A549 (cell line): ENCODE results near the gene GIN1. TPM values are rescaled to one million over a fixed set of nuclear protein-coding genes. Genes with fewer than 3 reads are reported as not detected.
"Not testable (repeated sequence)": the region's sequence is repeated elsewhere in the genome, so short reads cannot be mapped to it uniquely, and the experiment has no call there.

ENCODE experiments used
- ATAC-seq, 2 experiments: fragments of 200-7000 bp in 1 of 2; fragments of >200 bp in 1 of 2; cut with Nextera tagmentation in 1 of 2; cut with Tn5 transposase in 1 of 2; 3 replicates each; pipeline versions ENCODE4 v1.8.0 to v1.9.1; 2018 to 2020; ENCODE audit warnings: mild to moderate bottlenecking in 1 of 2, moderate library complexity in 1 of 2
- CTCF ChIA-PET: fragments of 300-600 bp; sonication (Branson Sonifier 250); formaldehyde crosslinking; extraction: SDS; loops from one replicate; lab custom pipeline; 2021; ENCODE audit warnings: antibody characterized with exemption, inconsistent platforms; lab: Yijun Ruan, JAX
- POLR2A ChIA-PET: fragments of 350-600 bp; formaldehyde crosslinking; extraction: SDS; loops from one replicate; lab custom pipeline; 2021; ENCODE audit warnings: antibody characterized with exemption, inconsistent platforms; lab: Yijun Ruan, JAX
- DNase-seq, 2 experiments: peaks; one replicate each; pipeline versions ENCODE4 v3.0.0 to v3.0.0-alpha.2; 2011 to 2016; ENCODE audit warnings: low read depth in 1 of 2, low spot score in 1 of 2
- FAIRE-seq: peaks from 2 replicates; lab custom pipeline; 2011; peaks lifted over from hg19 to GRCh38; lab: Jason Lieb, UNC
- H3K27ac ChIP-seq, 2 experiments: fragments of >200 bp; sonication (Bioruptor Twin); formaldehyde crosslinking; 3 replicates each; pipeline ENCODE4 v1.5.1; 2016 to 2017
- H3K4me1 ChIP-seq: fragments of >200 bp; sonication (Bioruptor Twin); formaldehyde crosslinking; 3 replicates; pipeline ENCODE4 v1.6.1; 2016
- H3K4me2 ChIP-seq: fragments of >200 bp; sonication (Bioruptor Twin); formaldehyde crosslinking; 3 replicates; pipeline ENCODE4 v1.6.1; 2016
- H3K4me3 ChIP-seq: fragments of >200 bp; sonication (Bioruptor Twin); formaldehyde crosslinking; 3 replicates; pipeline ENCODE4 v1.5.1; 2016
- H3K9me3 ChIP-seq: fragments of >200 bp; sonication (Bioruptor Twin); formaldehyde crosslinking; 3 replicates; pipeline ENCODE4 v1.6.1; 2016
- BHLHE40 ChIP-seq: IDR thresholded peaks from 2 replicates; pipeline ENCODE4 v1.6.1; 2012; ENCODE audit warnings: low read depth, low read length, inconsistent platforms
- CEBPB ChIP-seq, 2 experiments: fragments of >200 bp in 1 of 2; sonication (Bioruptor Twin) in 1 of 2; formaldehyde crosslinking in 1 of 2; IDR thresholded peaks; 2 replicates each; pipeline ENCODE4 v1.6.1; 2012 to 2016
- CHD4 ChIP-seq: fragments of 200-600 bp; sonication (generic); IDR thresholded peaks from 2 replicates; pipeline ENCODE4 v1.6.1; 2016; ENCODE audit warnings: antibody characterized with exemption, mild to moderate bottlenecking, borderline replicate concordance
- EHF ChIP-seq: fragments of 250-450 bp; sonication (Bioruptor Pico); IDR thresholded peaks from 2 replicates; pipeline ENCODE4 v1.5.0; 2020; ENCODE audit warnings: mild to moderate bottlenecking
- EHMT2 ChIP-seq: fragments of 200-600 bp; sonication (generic); IDR thresholded peaks from 2 replicates; pipeline ENCODE4 v1.6.1; 2016; ENCODE audit warnings: antibody characterized with exemption, low read depth, mild to moderate bottlenecking, moderate library complexity
- ESRRA ChIP-seq: fragments of 150-350 bp; IDR thresholded peaks from 2 replicates; pipeline ENCODE4 v1.6.1; 2014; ENCODE audit warnings: mild to moderate bottlenecking, low read length, borderline replicate concordance
- FOXS1 ChIP-seq: fragments of 250-450 bp; sonication (Bioruptor Pico); IDR thresholded peaks from 2 replicates; pipeline ENCODE4 v1.5.0; 2020; ENCODE audit warnings: mild to moderate bottlenecking, moderate library complexity
- GATA3 ChIP-seq: IDR thresholded peaks from 2 replicates; pipeline ENCODE4 v1.6.1; 2012; ENCODE audit warnings: borderline replicate concordance
- HDAC2 ChIP-seq: fragments of 200-600 bp; sonication (generic); IDR thresholded peaks from 2 replicates; pipeline ENCODE4 v1.6.1; 2016
- HOXA7 ChIP-seq: fragments of 250-450 bp; sonication (Bioruptor Pico); IDR thresholded peaks from 2 replicates; pipeline ENCODE4 v1.5.0; 2020; ENCODE audit warnings: mild to moderate bottlenecking, moderate library complexity
- HOXB13 ChIP-seq: fragments of 250-450 bp; sonication (Bioruptor Pico); IDR thresholded peaks from 2 replicates; pipeline ENCODE4 v1.5.0; 2020; ENCODE audit warnings: low read depth, mild to moderate bottlenecking, moderate library complexity
- HOXB5 ChIP-seq: fragments of 250-450 bp; sonication (Bioruptor Pico); IDR thresholded peaks from 2 replicates; pipeline ENCODE4 v1.5.0; 2020; ENCODE audit warnings: mild to moderate bottlenecking, moderate library complexity
- JUN ChIP-seq, 2 experiments: fragments of >200 bp; sonication (Bioruptor Twin); formaldehyde crosslinking; IDR thresholded peaks; 2 replicates in 1 of 2; 3 replicates in 1 of 2; pipeline ENCODE4 v1.6.1; 2016 to 2017
- KDM1A ChIP-seq: fragments of 200-600 bp; sonication (generic); IDR thresholded peaks from 2 replicates; pipeline ENCODE4 v1.6.1; 2016; ENCODE audit warnings: low read depth, mild to moderate bottlenecking
- NPAS2 ChIP-seq: fragments of 250-450 bp; sonication (Bioruptor Pico); IDR thresholded peaks from 2 replicates; pipeline ENCODE4 v1.8.0; 2022; ENCODE audit warnings: mild to moderate bottlenecking, moderate library complexity, borderline replicate concordance
- NR3C1 ChIP-seq: fragments of >200 bp; sonication (Bioruptor Twin); formaldehyde crosslinking; IDR thresholded peaks from 3 replicates; pipeline ENCODE4 v1.6.1; 2017
- POLR2A ChIP-seq: IDR thresholded peaks from 2 replicates; pipeline ENCODE4 v1.6.1; 2012; ENCODE audit warnings: mild to moderate bottlenecking, low read length
- POLR2AphosphoS2 ChIP-seq: conservative IDR thresholded peaks from 2 replicates; pipeline ENCODE4 v1.6.1; 2012; ENCODE audit warnings: low read length, improper control_type of control experiment, inconsistent platforms
- RAD21 ChIP-seq, 2 experiments: fragments of >200 bp in 1 of 2; sonication (Bioruptor Twin) in 1 of 2; formaldehyde crosslinking in 1 of 2; IDR thresholded peaks in 1 of 2; conservative IDR thresholded peaks in 1 of 2; 2 replicates in 1 of 2; 3 replicates in 1 of 2; pipeline ENCODE4 v1.6.1; 2012 to 2018; ENCODE audit warnings: inconsistent platforms in 1 of 2
- RNF2 ChIP-seq: fragments of 200-600 bp; sonication (generic); IDR thresholded peaks from 2 replicates; pipeline ENCODE4 v1.6.1; 2016; ENCODE audit warnings: low read depth, mild to moderate bottlenecking, antibody characterized with exemption, moderate library complexity, borderline replicate concordance
- SMC3 ChIP-seq: fragments of >200 bp; sonication (Bioruptor Twin); formaldehyde crosslinking; IDR thresholded peaks from 3 replicates; pipeline ENCODE4 v1.6.1; 2018; ENCODE audit warnings: inconsistent platforms
- SREBF2 ChIP-seq: fragments of 450-650 bp; IDR thresholded peaks from 2 replicates; pipeline ENCODE4 v1.6.1; 2014; ENCODE audit warnings: mild to moderate bottlenecking, moderate library complexity
- TP53 ChIP-seq: fragments of 250-450 bp; sonication (Bioruptor Pico); IDR thresholded peaks from 2 replicates; pipeline ENCODE4 v1.5.0; 2021; ENCODE audit warnings: mild to moderate bottlenecking, moderate library complexity
- ZNF302 ChIP-seq: fragments of 250-450 bp; sonication (Bioruptor Pico); IDR thresholded peaks from 2 replicates; pipeline ENCODE4 v1.9.0; 2021; ENCODE audit warnings: inconsistent platforms, mild to moderate bottlenecking, moderate library complexity
- WGBS: methylation state at CpG from one replicate; pipeline ENCODE4 v1.1.6; 2017; ENCODE audit errors: missing lambda C conversion rate; 5-methylcytosine and 5-hydroxymethylcytosine counted together
- polyA plus RNA-seq, 4 experiments: library from polyadenylated mRNA; depleted of rRNA in 3 of 4; stranded (reverse); fragments of >200 nt; fragmentation: RNase III in 1 of 4; extraction: RNeasy Plus Mini Kit Qiagen cat#74134 plus additional on column Dnase treatment in 1 of 4; gene quantifications; 2 replicates in 3 of 4; 3 replicates in 1 of 4; pipeline ENCODE4 v1.2.3, GENCODE V29; 2011 to 2017
- TF ChIP-seq, protein P1 (sequence below): fragments of >200 bp; sonication (Bioruptor Twin); formaldehyde crosslinking; IDR thresholded peaks from 3 replicates; pipeline ENCODE4 v1.5.1; 2016
- TF ChIP-seq, protein P2 (sequence below): fragments of 200-600 bp; sonication (generic); IDR thresholded peaks from 2 replicates; pipeline ENCODE4 v1.6.1; 2016; ENCODE audit warnings: antibody characterized with exemption, mild to moderate bottlenecking, moderate library complexity
- TF ChIP-seq, protein P3 (sequence below): IDR thresholded peaks from 2 replicates; pipeline ENCODE4 v1.6.1; 2012

GIN1 gene
- polyA plus RNA-seq, 2 of the 4 experiments (the other 2 are of a cell fraction) = 7.9 to 13.5 TPM

DNA sequence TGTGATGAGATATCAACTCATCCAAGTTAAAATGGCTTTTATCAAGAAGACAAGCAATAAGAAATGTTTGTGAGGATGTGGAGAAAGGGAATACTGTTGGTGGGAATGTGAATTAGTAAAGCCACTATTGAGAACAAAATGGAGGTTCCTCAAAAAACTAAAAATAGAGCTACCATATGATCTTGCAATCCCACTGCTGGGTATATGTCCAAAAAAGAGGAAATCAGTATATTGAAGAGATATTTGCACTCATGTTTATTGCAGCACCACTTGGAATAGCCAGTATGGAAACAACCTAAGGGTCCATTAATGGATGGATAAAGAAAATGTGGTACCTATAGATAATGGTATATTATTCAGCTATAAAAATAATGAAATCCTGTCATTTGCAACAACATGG is 25.3 kb upstream of the GIN1 start:
- ATAC-seq (no peak), DNase-seq (no peak), FAIRE-seq (no peak)
- ChIA-PET CTCF (no interaction called here), POLR2A (no interaction called here)
- Histone ChIP-seq H3K4me2 (no peak overlapping the region), H3K4me1 (no peaks in the 10 kb centered on the region), H3K9me3 (no peaks in the 10 kb centered on the region), H3K4me3 (no peak overlapping the region), H3K27ac (no peak overlapping the region)
- TF ChIP-seq HOXB13 (CRISPR knock-in tag) (no peak), HOXA7 (CRISPR knock-in tag) (no peak), JUN (IDR thresholded peaks at IDR 0.05) (no peak), EHF (CRISPR knock-in tag) (no peak), KDM1A (no peak), ESRRA (no peak), NPAS2 (CRISPR knock-in tag) (no peak), POLR2AphosphoS2 (no peak), CEBPB (IDR thresholded peaks at IDR 0.05) (no peak), TP53 (CRISPR knock-in tag) (no peak), CHD4 (no peak), POLR2A (no peak), BHLHE40 (no peak), HOXB5 (CRISPR knock-in tag) (no peak)
- TF ChIP-seq, protein P1, sequence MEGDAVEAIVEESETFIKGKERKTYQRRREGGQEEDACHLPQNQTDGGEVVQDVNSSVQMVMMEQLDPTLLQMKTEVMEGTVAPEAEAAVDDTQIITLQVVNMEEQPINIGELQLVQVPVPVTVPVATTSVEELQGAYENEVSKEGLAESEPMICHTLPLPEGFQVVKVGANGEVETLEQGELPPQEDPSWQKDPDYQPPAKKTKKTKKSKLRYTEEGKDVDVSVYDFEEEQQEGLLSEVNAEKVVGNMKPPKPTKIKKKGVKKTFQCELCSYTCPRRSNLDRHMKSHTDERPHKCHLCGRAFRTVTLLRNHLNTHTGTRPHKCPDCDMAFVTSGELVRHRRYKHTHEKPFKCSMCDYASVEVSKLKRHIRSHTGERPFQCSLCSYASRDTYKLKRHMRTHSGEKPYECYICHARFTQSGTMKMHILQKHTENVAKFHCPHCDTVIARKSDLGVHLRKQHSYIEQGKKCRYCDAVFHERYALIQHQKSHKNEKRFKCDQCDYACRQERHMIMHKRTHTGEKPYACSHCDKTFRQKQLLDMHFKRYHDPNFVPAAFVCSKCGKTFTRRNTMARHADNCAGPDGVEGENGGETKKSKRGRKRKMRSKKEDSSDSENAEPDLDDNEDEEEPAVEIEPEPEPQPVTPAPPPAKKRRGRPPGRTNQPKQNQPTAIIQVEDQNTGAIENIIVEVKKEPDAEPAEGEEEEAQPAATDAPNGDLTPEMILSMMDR = no peak

DNA sequence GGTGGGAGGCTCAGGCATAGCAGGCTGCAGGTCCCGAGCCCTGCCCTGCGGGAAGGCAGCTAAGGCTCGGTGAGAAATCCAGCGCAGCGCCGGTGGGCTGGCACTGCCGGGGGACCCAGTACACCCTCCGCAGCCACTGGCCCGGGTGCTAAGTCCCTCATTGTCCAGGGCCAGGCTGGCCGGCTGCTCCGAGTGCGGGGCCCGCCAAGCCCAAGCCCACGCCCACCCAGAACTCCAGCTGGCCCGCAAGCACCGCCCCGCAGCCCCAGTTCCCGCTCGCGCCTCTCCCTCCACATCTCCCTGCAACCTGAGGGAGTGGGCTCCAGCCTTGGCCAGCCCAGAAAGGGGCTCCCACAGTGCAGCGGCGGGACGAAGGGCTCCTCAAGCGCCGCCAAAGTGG is 22.2 kb upstream of the GIN1 start:
- DNase-seq, FAIRE-seq, POLR2A ChIA-PET, H3K4me1 ChIP-seq, CTCF ChIA-PET, H3K27ac ChIP-seq, H3K4me2 ChIP-seq, ATAC-seq, H3K4me3 ChIP-seq, H3K9me3 ChIP-seq: not testable (repeated sequence)
- WGBS = 95% methylated on average over 7 of the region's 25 CpGs

DNA sequence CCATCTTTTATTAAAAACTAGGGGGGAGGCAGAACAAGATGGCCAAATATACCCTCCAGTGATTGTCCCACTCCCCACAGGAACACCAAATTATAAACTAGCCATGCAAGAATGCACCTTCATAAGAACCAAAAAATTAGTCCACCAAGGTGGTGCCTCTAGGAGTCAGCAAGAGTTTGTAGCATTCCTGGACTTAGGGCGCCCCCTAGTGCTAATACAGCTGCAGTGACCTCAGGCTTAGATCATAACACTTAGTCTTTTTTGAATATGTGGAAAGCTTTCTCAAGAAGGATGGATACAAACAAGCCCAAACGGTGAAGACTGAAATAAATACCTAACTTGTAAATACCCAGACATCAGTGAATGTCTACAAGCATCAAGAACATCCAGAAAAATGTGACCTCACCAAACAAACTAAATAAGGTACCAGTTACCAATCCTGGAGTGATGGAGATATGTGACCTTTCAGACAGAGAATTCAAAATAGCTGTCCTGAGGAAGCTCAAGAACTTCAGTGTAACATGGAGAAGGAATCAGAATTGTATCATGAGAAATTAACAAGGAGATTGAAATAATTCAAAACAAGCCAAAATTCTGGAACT is 19.4 kb upstream of the GIN1 start:
- CTCF ChIA-PET = interaction anchor here (0.6 to 3.4 kb wide), 24 partner anchors 10 to 600 kb away, joined by 3 to 17 read pairs (median 4); partner anchors contain the start of genes GIN1 and PPIP5K2
- peak; percentile 61 to 76 for DNase-seq
- POLR2A ChIA-PET = interaction anchor here (1.0 kb wide), 1 partner anchor 19 kb away, joined by 4 read pairs; the partner anchor contains the start of genes GIN1 and PPIP5K2
- WGBS = 0% methylated on average over 2 of the region's 2 CpGs
- H3K4me1 ChIP-seq = peaks cover 5% of the 10 kb centered on the region; the same call in 1 of the 3 replicates
- no peak for FAIRE-seq
- H3K9me3 ChIP-seq = no peaks in the 10 kb centered on the region
- no peak overlapping the region for H3K4me3 ChIP-seq
- peak; percentile 99 for ATAC-seq
- H3K4me2 ChIP-seq = no peak overlapping the region
- no peak overlapping the region for H3K27ac ChIP-seq
- TF ChIP-seq SMC3 = peak; percentile 76
- TF ChIP-seq GATA3 = no peak
- TF ChIP-seq, protein P1 = peak; percentile 91
- TF ChIP-seq, protein P2, sequence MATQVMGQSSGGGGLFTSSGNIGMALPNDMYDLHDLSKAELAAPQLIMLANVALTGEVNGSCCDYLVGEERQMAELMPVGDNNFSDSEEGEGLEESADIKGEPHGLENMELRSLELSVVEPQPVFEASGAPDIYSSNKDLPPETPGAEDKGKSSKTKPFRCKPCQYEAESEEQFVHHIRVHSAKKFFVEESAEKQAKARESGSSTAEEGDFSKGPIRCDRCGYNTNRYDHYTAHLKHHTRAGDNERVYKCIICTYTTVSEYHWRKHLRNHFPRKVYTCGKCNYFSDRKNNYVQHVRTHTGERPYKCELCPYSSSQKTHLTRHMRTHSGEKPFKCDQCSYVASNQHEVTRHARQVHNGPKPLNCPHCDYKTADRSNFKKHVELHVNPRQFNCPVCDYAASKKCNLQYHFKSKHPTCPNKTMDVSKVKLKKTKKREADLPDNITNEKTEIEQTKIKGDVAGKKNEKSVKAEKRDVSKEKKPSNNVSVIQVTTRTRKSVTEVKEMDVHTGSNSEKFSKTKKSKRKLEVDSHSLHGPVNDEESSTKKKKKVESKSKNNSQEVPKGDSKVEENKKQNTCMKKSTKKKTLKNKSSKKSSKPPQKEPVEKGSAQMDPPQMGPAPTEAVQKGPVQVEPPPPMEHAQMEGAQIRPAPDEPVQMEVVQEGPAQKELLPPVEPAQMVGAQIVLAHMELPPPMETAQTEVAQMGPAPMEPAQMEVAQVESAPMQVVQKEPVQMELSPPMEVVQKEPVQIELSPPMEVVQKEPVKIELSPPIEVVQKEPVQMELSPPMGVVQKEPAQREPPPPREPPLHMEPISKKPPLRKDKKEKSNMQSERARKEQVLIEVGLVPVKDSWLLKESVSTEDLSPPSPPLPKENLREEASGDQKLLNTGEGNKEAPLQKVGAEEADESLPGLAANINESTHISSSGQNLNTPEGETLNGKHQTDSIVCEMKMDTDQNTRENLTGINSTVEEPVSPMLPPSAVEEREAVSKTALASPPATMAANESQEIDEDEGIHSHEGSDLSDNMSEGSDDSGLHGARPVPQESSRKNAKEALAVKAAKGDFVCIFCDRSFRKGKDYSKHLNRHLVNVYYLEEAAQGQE = no peak
- TF ChIP-seq EHMT2 = no peak
- peak; percentile 89 to 93 for TF ChIP-seq RAD21 (conservative IDR thresholded peaks at IDR 0.05 in 1 of 2, IDR thresholded peaks at IDR 0.05 in 1 of 2)
- TF ChIP-seq, protein P3, sequence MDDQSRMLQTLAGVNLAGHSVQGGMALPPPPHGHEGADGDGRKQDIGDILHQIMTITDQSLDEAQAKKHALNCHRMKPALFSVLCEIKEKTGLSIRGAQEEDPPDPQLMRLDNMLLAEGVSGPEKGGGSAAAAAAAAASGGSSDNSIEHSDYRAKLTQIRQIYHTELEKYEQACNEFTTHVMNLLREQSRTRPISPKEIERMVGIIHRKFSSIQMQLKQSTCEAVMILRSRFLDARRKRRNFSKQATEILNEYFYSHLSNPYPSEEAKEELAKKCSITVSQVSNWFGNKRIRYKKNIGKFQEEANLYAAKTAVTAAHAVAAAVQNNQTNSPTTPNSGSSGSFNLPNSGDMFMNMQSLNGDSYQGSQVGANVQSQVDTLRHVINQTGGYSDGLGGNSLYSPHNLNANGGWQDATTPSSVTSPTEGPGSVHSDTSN = no peak
- TF ChIP-seq RNF2 = no peak
- no peak for TF ChIP-seq CEBPB (IDR thresholded peaks at IDR 0.05)
- TF ChIP-seq SREBF2 = no peak
- no peak for TF ChIP-seq FOXS1 (CRISPR knock-in tag)
- TF ChIP-seq NR3C1 = no peak
- no peak for TF ChIP-seq HDAC2
- TF ChIP-seq ZNF302 (CRISPR knock-in tag) = no peak
